ENCODE results near the gene COBLL1. TPM values are rescaled to one million over a fixed set of nuclear protein-coding genes. Genes with fewer than 3 reads are reported as not detected.
A peak's percentile ranks its signal among the peaks of the same experiment; 100 is the strongest.

COBLL1 gene
- total RNA-seq, 1 experiment from 2014 or later = 47.0 TPM

- Mint-ChIP-seq H3K27me3 (ENCODE audit: insufficient read depth, unreplicated experiment) (no peaks in the 10 kb centered on the region), H3K9me3 (ENCODE audit: unreplicated experiment) (no peaks in the 10 kb centered on the region), H3K27ac (ENCODE audit: low read depth, unreplicated experiment) (no peak overlapping the region), H3K4me3 (ENCODE audit: unreplicated experiment) (no peak overlapping the region), H3K4me1 (ENCODE audit: insufficient read depth, unreplicated experiment) (peaks cover 15% of the 10 kb centered on the region), H3K36me3 (ENCODE audit: insufficient read depth, unreplicated experiment) (peaks cover 9% of the 10 kb centered on the region)
- TF ChIP-seq CTCF (IDR thresholded peaks at IDR 0.05; ENCODE audit: unreplicated experiment) = peak; percentile 53
- CTCF ChIA-PET = interaction anchor here (0.5 to 2.6 kb wide), 30 partner anchors 8 to 1727 kb away, joined by 3 to 23 read pairs (median 3); no protein-coding TSS in a partner anchor
- POLR2A ChIA-PET = interaction anchor here (0.9 kb wide), 1 partner anchor 157 kb away, joined by 3 read pairs; no protein-coding TSS in a partner anchor
- intact Hi-C loops (cut with micrococcal nuclease) = loop anchor here (1.0 to 10.0 kb wide), 2 partner anchors 157 to 1562 kb away; no protein-coding TSS in a partner anchor
- DNase-seq (ENCODE audit: unreplicated experiment) = peak; percentile 56
- no TSS peak for BruUV-seq (replicated peaks)
Measured at GRCh38 chr2:164717000-164717803, 124.4 kb downstream of the COBLL1 start.

- no peak for DNase-seq (ENCODE audit: unreplicated experiment)
- Mint-ChIP-seq H3K36me3 (ENCODE audit: insufficient read depth, unreplicated experiment) (peaks cover 5% of the 10 kb centered on the region), H3K4me3 (ENCODE audit: unreplicated experiment) (no peak overlapping the region), H3K27ac (ENCODE audit: low read depth, unreplicated experiment) (no peak overlapping the region), H3K4me1 (ENCODE audit: insufficient read depth, unreplicated experiment) (peaks cover 6% of the 10 kb centered on the region), H3K27me3 (ENCODE audit: insufficient read depth, unreplicated experiment) (no peaks in the 10 kb centered on the region), H3K9me3 (ENCODE audit: unreplicated experiment) (no peaks in the 10 kb centered on the region)
- TF ChIP-seq CTCF (IDR thresholded peaks at IDR 0.05; ENCODE audit: unreplicated experiment) = no peak
- POLR2A ChIA-PET = interaction anchor here (0.7 kb wide), 1 partner anchor 20 kb away, joined by 3 read pairs; no protein-coding TSS in a partner anchor
- CTCF ChIA-PET = interaction anchor here (0.6 to 1.5 kb wide), 4 partner anchors 16 to 1545 kb away, joined by 4 to 6 read pairs (median 4); no protein-coding TSS in a partner anchor
- no TSS peak for BruUV-seq (replicated peaks)
- intact Hi-C loops (cut with micrococcal nuclease) = loop anchor here (10.0 kb wide), 1 partner anchor 1560 kb away; no protein-coding TSS in a partner anchor
Measured at GRCh38 chr2:164714471-164714870, 127.2 kb downstream of the COBLL1 start.

- TF ChIP-seq CTCF (IDR thresholded peaks at IDR 0.05; ENCODE audit: unreplicated experiment) = no peak
- peaks cover 12% of the 10 kb centered on the region for H3K36me3 Mint-ChIP-seq (ENCODE audit: insufficient read depth, unreplicated experiment)
- DNase-seq (ENCODE audit: unreplicated experiment) = no peak
- ChIA-PET CTCF (interaction anchor here (0.6 kb wide), 1 partner anchor 1390 kb away, joined by 4 read pairs; no protein-coding TSS in a partner anchor), POLR2A (interaction anchor here (1.4 kb wide), 1 partner anchor 8 kb away, joined by 5 read pairs; no protein-coding TSS in a partner anchor)
- H3K9me3 Mint-ChIP-seq (ENCODE audit: unreplicated experiment) = no peaks in the 10 kb centered on the region
- H3K27me3 Mint-ChIP-seq (ENCODE audit: insufficient read depth, unreplicated experiment) = no peaks in the 10 kb centered on the region
- no peak overlapping the region for H3K27ac Mint-ChIP-seq (ENCODE audit: low read depth, unreplicated experiment)
- intact Hi-C loops (cut with micrococcal nuclease) = loop anchor here (10.0 kb wide), 1 partner anchor 1557 kb away; no protein-coding TSS in a partner anchor
- peaks cover 5% of the 10 kb centered on the region for H3K4me1 Mint-ChIP-seq (ENCODE audit: insufficient read depth, unreplicated experiment)
- no peak overlapping the region for H3K4me3 Mint-ChIP-seq (ENCODE audit: unreplicated experiment)
- no TSS peak for BruUV-seq (replicated peaks)
Measured at GRCh38 chr2:164711766-164712138, 129.9 kb downstream of the COBLL1 start.

Data from MCF 10A (cell line).